Measurements from ENCODE around the gene SLC9C2.
"Not testable (repeated sequence)": the region's sequence is repeated elsewhere in the genome, so short reads cannot be mapped to it uniquely, and the experiment has no call there.

The SLC9C2 gene

GRCh38 chr1:173603056-173603591 lies at the start of gene SLC9C2:
TSS of gene SLC9C2 (minus strand) at chr1:173603072. CDS start at chr1:173601776, 1,296 bp downstream.
- DNase-seq: no peak

GRCh38 chr1:173648880-173649605 lies 46.2 kb upstream of the SLC9C2 start:
- no peak for DNase-seq

- no peak for DNase-seq
Measured at GRCh38 chr1:173646656-173647055, 43.8 kb upstream of the SLC9C2 start.

- DNase-seq: not testable (repeated sequence)
Measured at GRCh38 chr1:173642450-173643139, 39.7 kb upstream of the SLC9C2 start.

- no peak for DNase-seq
Measured at GRCh38 chr1:173639102-173639501, 36.2 kb upstream of the SLC9C2 start.

- DNase-seq: no peak
Measured at GRCh38 chr1:173638043-173639021, 35.5 kb upstream of the SLC9C2 start.

- not testable (repeated sequence) for DNase-seq
Measured at GRCh38 chr1:173637236-173638042, 34.6 kb upstream of the SLC9C2 start.

- no peak for DNase-seq
Measured at GRCh38 chr1:173635116-173635515, 32.2 kb upstream of the SLC9C2 start, which contains the start of gene TEX50. TSS of gene TEX50 (plus strand) at chr1:173635338. CDS start at chr1:173635522, 184 bp downstream.

GRCh38 chr1:173628888-173629287 lies 26.0 kb upstream of the SLC9C2 start:
- DNase-seq: no peak

GRCh38 chr1:173627269-173627668 lies 24.4 kb upstream of the SLC9C2 start:
- DNase-seq: no peak

- DNase-seq: no peak
Measured at GRCh38 chr1:173616859-173617258, 14.0 kb upstream of the SLC9C2 start.

GRCh38 chr1:173613086-173613485 lies 10.2 kb upstream of the SLC9C2 start:
- not testable (repeated sequence) for DNase-seq

GRCh38 chr1:173608503-173609216 lies 5.8 kb upstream of the SLC9C2 start:
- no peak for DNase-seq

GRCh38 chr1:173601588-173601987 lies 1.3 kb downstream of the SLC9C2 start:
- no peak for DNase-seq

- DNase-seq: no peak
Measured at GRCh38 chr1:173596097-173596825, 6.6 kb downstream of the SLC9C2 start.

GRCh38 chr1:173591138-173591537 lies 11.7 kb downstream of the SLC9C2 start:
- not testable (repeated sequence) for DNase-seq

- no peak for DNase-seq
Measured at GRCh38 chr1:173590557-173590956, 12.3 kb downstream of the SLC9C2 start.

GRCh38 chr1:173581383-173582079 lies 21.3 kb downstream of the SLC9C2 start:
- no peak for DNase-seq

- DNase-seq: no peak
Measured at GRCh38 chr1:173580658-173581057, 22.2 kb downstream of the SLC9C2 start.

- no peak for DNase-seq
Measured at GRCh38 chr1:173580071-173580470, 22.8 kb downstream of the SLC9C2 start.

All from activated CD4-positive, CD25-positive, alpha-beta regulatory T cell (primary cell).